MM.1S (cell line): Measurements from ENCODE around the gene LINC01488.

Source experiments
- DNase-seq: peaks from one replicate; pipeline ENCODE4 v3.0.0-alpha.2; 2015
- H2AFZ ChIP-seq: fragments of 300-600 bp; sonication (generic); 2 replicates; pipeline ENCODE4 v1.6.0; 2016; ENCODE audit warnings: antibody characterized with exemption, low read length
- H3F3A ChIP-seq: fragments of 300-600 bp; sonication (generic); 2 replicates; pipeline ENCODE4 v1.6.1; 2016; ENCODE audit warnings: mild to moderate bottlenecking, antibody characterized with exemption, low read length, moderate library complexity, mixed read lengths; ENCODE audit not compliant: insufficient read depth
- H3K27ac ChIP-seq: fragments of 300-600 bp; sonication (generic); 2 replicates; pipeline ENCODE4 v1.5.1; 2016; ENCODE audit warnings: mild to moderate bottlenecking, low read length
- H3K27me3 ChIP-seq: fragments of 300-600 bp; sonication (generic); replicated peaks from 2 replicates; pipeline ENCODE4 v1.6.0; 2016; ENCODE audit warnings: low read length; ENCODE audit not compliant: insufficient read depth
- H3K36me3 ChIP-seq: fragments of 300-600 bp; sonication (generic); replicated peaks from 2 replicates; pipeline ENCODE4 v1.6.1; 2016; ENCODE audit warnings: mild to moderate bottlenecking, low read length, mixed read lengths; ENCODE audit not compliant: insufficient read depth
- H3K4me1 ChIP-seq: fragments of 300-600 bp; sonication (generic); 2 replicates; pipeline ENCODE4 v1.6.1; 2016; ENCODE audit warnings: low read length, mixed read lengths
- H3K4me2 ChIP-seq: fragments of 300-600 bp; sonication (generic); 2 replicates; pipeline ENCODE4 v1.6.0; 2016; ENCODE audit warnings: low read depth, low read length
- H3K4me3 ChIP-seq: fragments of 300-600 bp; sonication (generic); 2 replicates; pipeline ENCODE4 v1.5.1; 2016; ENCODE audit warnings: low read length, mixed read lengths
- H3K79me2 ChIP-seq: fragments of 300-600 bp; sonication (generic); 2 replicates; pipeline ENCODE4 v1.6.1; 2016; ENCODE audit warnings: mixed run types, low read length, mixed read lengths
- H3K9ac ChIP-seq: fragments of 300-600 bp; sonication (generic); 2 replicates; pipeline ENCODE4 v1.6.1; 2016; ENCODE audit warnings: low read length, mixed read lengths
- H3K9me2 ChIP-seq: fragments of 300-600 bp; sonication (generic); replicated peaks from 2 replicates; pipeline ENCODE4 v1.6.1; 2016; ENCODE audit warnings: mild to moderate bottlenecking, low read length, mixed read lengths; ENCODE audit not compliant: insufficient read depth
- H3K9me3 ChIP-seq: fragments of 300-600 bp; sonication (generic); replicated peaks from 2 replicates; pipeline ENCODE4 v1.6.1; 2016; ENCODE audit warnings: mild to moderate bottlenecking, low read length, mixed read lengths; ENCODE audit not compliant: insufficient read depth
- H4K20me1 ChIP-seq: fragments of 300-600 bp; sonication (generic); 2 replicates; pipeline ENCODE4 v1.6.1; 2016; ENCODE audit warnings: mild to moderate bottlenecking, low read length, moderate library complexity, mixed read lengths; ENCODE audit not compliant: insufficient read depth
- CTCF ChIP-seq: fragments of 300-600 bp; sonication (generic); IDR thresholded peaks from 2 replicates; pipeline ENCODE4 v1.5.1; 2016; ENCODE audit warnings: antibody characterized with exemption, low read length, mixed read lengths
- EZH2 ChIP-seq: fragments of 300-600 bp; sonication (generic); optimal IDR thresholded peaks from 2 replicates; pipeline ENCODE3; 2017; ENCODE audit warnings: low read depth, mild to moderate bottlenecking, antibody characterized with exemption, low read length, mixed read lengths
- EZH2phosphoT487 ChIP-seq: fragments of 300-600 bp; sonication (generic); IDR thresholded peaks from 2 replicates; pipeline ENCODE4 v1.6.1; 2018; ENCODE audit warnings: antibody characterized with exemption, low read length

Gene LINC01488

GRCh38 chr11:69470793-69471728, 10.4 kb upstream of the LINC01488 start:
- Histone ChIP-seq H3K4me3 (no peak overlapping the region), H3K4me2 (no peak overlapping the region), H3K79me2 (no peaks in the 10 kb centered on the region), H2AFZ (no peak overlapping the region), H3K27me3 (peaks cover 99% of the 10 kb centered on the region), H3K27ac (no peak overlapping the region), H3F3A (no peaks in the 10 kb centered on the region), H3K9ac (no peak overlapping the region), H3K4me1 (no peaks in the 10 kb centered on the region), H3K9me2 (no peaks in the 10 kb centered on the region), H4K20me1 (no peaks in the 10 kb centered on the region), H3K36me3 (no peaks in the 10 kb centered on the region), H3K9me3 (no peaks in the 10 kb centered on the region)
- TF ChIP-seq CTCF (no peak), EZH2 (no peak), EZH2phosphoT487 (no peak)
- no peak for DNase-seq

- H3K9ac ChIP-seq, result no peak overlapping the region
- H3K9me3 ChIP-seq, result no peaks in the 10 kb centered on the region
- H3K79me2 ChIP-seq, result no peaks in the 10 kb centered on the region
- H3K4me1 ChIP-seq, result no peaks in the 10 kb centered on the region
- H3K4me3 ChIP-seq, result no peak overlapping the region
- H3K9me2 ChIP-seq, result no peaks in the 10 kb centered on the region
- no peak overlapping the region for H3K4me2 ChIP-seq
- no peaks in the 10 kb centered on the region for H4K20me1 ChIP-seq
- peaks cover 99% of the 10 kb centered on the region for H3K27me3 ChIP-seq
- no peaks in the 10 kb centered on the region for H3K36me3 ChIP-seq
- H3K27ac ChIP-seq, result no peak overlapping the region
- TF ChIP-seq CTCF (no peak), EZH2phosphoT487 (no peak), EZH2 (no peak)
- DNase-seq, result no peak
- no peaks in the 10 kb centered on the region for H3F3A ChIP-seq
- H2AFZ ChIP-seq, result no peak overlapping the region
Observed at GRCh38 chr11:69471729-69472540, 9.5 kb upstream of the LINC01488 start.

- Histone ChIP-seq H3K9me2 (no peaks in the 10 kb centered on the region), H3K9me3 (no peaks in the 10 kb centered on the region), H2AFZ (no peak overlapping the region), H4K20me1 (no peaks in the 10 kb centered on the region), H3K27me3 (peaks cover 99% of the 10 kb centered on the region), H3F3A (no peaks in the 10 kb centered on the region), H3K4me3 (no peak overlapping the region), H3K9ac (no peak overlapping the region), H3K27ac (no peak overlapping the region), H3K36me3 (no peaks in the 10 kb centered on the region), H3K4me2 (no peak overlapping the region), H3K4me1 (no peaks in the 10 kb centered on the region), H3K79me2 (no peaks in the 10 kb centered on the region)
- DNase-seq, result no peak
- TF ChIP-seq EZH2phosphoT487 (no peak), EZH2 (no peak), CTCF (no peak)
Observed at GRCh38 chr11:69472541-69473275, 8.8 kb upstream of the LINC01488 start.
